Measurements from ENCODE around the gene LOX.

DNA sequence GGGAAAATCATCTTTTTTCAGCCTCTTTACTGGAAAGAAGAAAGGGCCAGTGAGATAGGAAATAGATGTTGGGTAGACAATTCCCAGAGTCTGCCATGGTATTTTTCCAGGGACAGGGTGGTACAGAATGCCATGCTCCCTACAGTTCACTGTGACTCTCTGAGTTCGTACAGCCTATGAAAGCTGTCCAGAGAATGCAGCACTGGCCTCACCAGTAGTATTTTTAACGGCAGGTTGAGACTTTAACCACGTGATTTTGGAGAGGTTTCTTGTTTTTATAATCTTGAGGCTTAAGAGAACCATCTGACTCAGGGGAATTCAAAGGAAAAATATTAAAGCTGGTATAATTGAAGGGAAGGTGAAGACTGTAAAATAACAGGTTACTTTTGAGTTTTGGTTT, 41.1 kb upstream of the LOX start:
- TF ChIP-seq, protein P1, sequence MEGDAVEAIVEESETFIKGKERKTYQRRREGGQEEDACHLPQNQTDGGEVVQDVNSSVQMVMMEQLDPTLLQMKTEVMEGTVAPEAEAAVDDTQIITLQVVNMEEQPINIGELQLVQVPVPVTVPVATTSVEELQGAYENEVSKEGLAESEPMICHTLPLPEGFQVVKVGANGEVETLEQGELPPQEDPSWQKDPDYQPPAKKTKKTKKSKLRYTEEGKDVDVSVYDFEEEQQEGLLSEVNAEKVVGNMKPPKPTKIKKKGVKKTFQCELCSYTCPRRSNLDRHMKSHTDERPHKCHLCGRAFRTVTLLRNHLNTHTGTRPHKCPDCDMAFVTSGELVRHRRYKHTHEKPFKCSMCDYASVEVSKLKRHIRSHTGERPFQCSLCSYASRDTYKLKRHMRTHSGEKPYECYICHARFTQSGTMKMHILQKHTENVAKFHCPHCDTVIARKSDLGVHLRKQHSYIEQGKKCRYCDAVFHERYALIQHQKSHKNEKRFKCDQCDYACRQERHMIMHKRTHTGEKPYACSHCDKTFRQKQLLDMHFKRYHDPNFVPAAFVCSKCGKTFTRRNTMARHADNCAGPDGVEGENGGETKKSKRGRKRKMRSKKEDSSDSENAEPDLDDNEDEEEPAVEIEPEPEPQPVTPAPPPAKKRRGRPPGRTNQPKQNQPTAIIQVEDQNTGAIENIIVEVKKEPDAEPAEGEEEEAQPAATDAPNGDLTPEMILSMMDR (IDR thresholded peaks at IDR 0.05): no peak
- no peak for TF ChIP-seq POLR2A (IDR thresholded peaks at IDR 0.05)
